A549 (cell line): ENCODE measurements around the gene PROX1.
"Not testable (repeated sequence)": the region's sequence is repeated elsewhere in the genome, so short reads cannot be mapped to it uniquely, and the experiment has no call there.

Experiments
- CEBPB ChIP-seq, 2 experiments: fragments of >200 bp in 1 of 2; sonication (Bioruptor Twin) in 1 of 2; formaldehyde crosslinking in 1 of 2; IDR thresholded peaks; 2 replicates each; pipeline ENCODE4 v1.6.1; 2012 to 2016
- JUN ChIP-seq, 2 experiments: fragments of >200 bp; sonication (Bioruptor Twin); formaldehyde crosslinking; IDR thresholded peaks; 2 replicates in 1 of 2; 3 replicates in 1 of 2; pipeline ENCODE4 v1.6.1; 2016 to 2017
- PHF8 ChIP-seq: fragments of 200-600 bp; sonication (generic); IDR thresholded peaks from 2 replicates; pipeline ENCODE4 v1.6.1; 2016; ENCODE audit warnings: low read depth, mild to moderate bottlenecking, antibody characterized with exemption, moderate library complexity, borderline replicate concordance
- POLR2A ChIP-seq: IDR thresholded peaks from 2 replicates; pipeline ENCODE4 v1.6.1; 2012; ENCODE audit warnings: mild to moderate bottlenecking, low read length
- RAD21 ChIP-seq, 2 experiments: fragments of >200 bp in 1 of 2; sonication (Bioruptor Twin) in 1 of 2; formaldehyde crosslinking in 1 of 2; IDR thresholded peaks in 1 of 2; conservative IDR thresholded peaks in 1 of 2; 2 replicates in 1 of 2; 3 replicates in 1 of 2; pipeline ENCODE4 v1.6.1; 2012 to 2018; ENCODE audit warnings: inconsistent platforms in 1 of 2
- SMC3 ChIP-seq: fragments of >200 bp; sonication (Bioruptor Twin); formaldehyde crosslinking; IDR thresholded peaks from 3 replicates; pipeline ENCODE4 v1.6.1; 2018; ENCODE audit warnings: inconsistent platforms
- TF ChIP-seq, protein P1 (sequence below): fragments of >200 bp; sonication (Bioruptor Twin); formaldehyde crosslinking; IDR thresholded peaks from 3 replicates; pipeline ENCODE4 v1.5.1; 2016
- TF ChIP-seq, protein P2 (sequence below): fragments of 200-600 bp; sonication (generic); IDR thresholded peaks from 2 replicates; pipeline ENCODE4 v1.6.1; 2016; ENCODE audit warnings: antibody characterized with exemption, mild to moderate bottlenecking, moderate library complexity
- TF ChIP-seq, protein P3 (sequence below): IDR thresholded peaks from 2 replicates; pipeline ENCODE4 v1.6.1; 2012

DNA sequence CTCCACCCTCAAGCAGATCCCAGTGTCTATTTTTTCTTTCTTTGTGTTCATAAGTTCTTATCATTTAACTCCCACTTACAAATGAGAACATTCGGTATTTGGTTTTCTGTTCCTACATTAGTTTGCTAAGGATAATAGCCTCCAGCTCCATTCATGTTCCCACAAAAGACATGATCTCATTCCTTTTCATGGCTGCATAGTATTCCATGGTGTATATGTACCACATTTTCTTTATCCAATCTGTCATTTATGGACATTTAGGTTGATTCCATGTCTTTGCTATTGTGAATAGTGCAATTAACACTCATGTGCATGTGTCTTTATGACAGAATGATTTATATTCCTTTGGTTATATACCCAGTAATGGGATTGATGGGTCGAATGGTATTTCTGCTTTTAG is 101.2 kb downstream of the PROX1 start:
- TF ChIP-seq, protein P1, sequence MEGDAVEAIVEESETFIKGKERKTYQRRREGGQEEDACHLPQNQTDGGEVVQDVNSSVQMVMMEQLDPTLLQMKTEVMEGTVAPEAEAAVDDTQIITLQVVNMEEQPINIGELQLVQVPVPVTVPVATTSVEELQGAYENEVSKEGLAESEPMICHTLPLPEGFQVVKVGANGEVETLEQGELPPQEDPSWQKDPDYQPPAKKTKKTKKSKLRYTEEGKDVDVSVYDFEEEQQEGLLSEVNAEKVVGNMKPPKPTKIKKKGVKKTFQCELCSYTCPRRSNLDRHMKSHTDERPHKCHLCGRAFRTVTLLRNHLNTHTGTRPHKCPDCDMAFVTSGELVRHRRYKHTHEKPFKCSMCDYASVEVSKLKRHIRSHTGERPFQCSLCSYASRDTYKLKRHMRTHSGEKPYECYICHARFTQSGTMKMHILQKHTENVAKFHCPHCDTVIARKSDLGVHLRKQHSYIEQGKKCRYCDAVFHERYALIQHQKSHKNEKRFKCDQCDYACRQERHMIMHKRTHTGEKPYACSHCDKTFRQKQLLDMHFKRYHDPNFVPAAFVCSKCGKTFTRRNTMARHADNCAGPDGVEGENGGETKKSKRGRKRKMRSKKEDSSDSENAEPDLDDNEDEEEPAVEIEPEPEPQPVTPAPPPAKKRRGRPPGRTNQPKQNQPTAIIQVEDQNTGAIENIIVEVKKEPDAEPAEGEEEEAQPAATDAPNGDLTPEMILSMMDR, result not testable (repeated sequence)
- not testable (repeated sequence) for TF ChIP-seq RAD21 (conservative IDR thresholded peaks at IDR 0.05 in 1 of 2, IDR thresholded peaks at IDR 0.05 in 1 of 2); PHF8; POLR2A; JUN (IDR thresholded peaks at IDR 0.05); CEBPB (IDR thresholded peaks at IDR 0.05); SMC3
- TF ChIP-seq, protein P2, sequence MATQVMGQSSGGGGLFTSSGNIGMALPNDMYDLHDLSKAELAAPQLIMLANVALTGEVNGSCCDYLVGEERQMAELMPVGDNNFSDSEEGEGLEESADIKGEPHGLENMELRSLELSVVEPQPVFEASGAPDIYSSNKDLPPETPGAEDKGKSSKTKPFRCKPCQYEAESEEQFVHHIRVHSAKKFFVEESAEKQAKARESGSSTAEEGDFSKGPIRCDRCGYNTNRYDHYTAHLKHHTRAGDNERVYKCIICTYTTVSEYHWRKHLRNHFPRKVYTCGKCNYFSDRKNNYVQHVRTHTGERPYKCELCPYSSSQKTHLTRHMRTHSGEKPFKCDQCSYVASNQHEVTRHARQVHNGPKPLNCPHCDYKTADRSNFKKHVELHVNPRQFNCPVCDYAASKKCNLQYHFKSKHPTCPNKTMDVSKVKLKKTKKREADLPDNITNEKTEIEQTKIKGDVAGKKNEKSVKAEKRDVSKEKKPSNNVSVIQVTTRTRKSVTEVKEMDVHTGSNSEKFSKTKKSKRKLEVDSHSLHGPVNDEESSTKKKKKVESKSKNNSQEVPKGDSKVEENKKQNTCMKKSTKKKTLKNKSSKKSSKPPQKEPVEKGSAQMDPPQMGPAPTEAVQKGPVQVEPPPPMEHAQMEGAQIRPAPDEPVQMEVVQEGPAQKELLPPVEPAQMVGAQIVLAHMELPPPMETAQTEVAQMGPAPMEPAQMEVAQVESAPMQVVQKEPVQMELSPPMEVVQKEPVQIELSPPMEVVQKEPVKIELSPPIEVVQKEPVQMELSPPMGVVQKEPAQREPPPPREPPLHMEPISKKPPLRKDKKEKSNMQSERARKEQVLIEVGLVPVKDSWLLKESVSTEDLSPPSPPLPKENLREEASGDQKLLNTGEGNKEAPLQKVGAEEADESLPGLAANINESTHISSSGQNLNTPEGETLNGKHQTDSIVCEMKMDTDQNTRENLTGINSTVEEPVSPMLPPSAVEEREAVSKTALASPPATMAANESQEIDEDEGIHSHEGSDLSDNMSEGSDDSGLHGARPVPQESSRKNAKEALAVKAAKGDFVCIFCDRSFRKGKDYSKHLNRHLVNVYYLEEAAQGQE, result not testable (repeated sequence)
- TF ChIP-seq, protein P3, sequence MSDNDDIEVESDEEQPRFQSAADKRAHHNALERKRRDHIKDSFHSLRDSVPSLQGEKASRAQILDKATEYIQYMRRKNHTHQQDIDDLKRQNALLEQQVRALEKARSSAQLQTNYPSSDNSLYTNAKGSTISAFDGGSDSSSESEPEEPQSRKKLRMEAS, result not testable (repeated sequence)
